ENCODE results near the gene EMC1.

GRCh38 chr1:19166066-19166465 lies 85.3 kb downstream of the EMC1 start:
- TF ChIP-seq POLR2A (IDR thresholded peaks at IDR 0.05): no peak
- no peak for TF ChIP-seq CTCF (IDR thresholded peaks at IDR 0.05)
